MCF 10A (cell line): ENCODE data around the gene ULK4. TPM values are rescaled to one million over a fixed set of nuclear protein-coding genes. Genes with fewer than 3 reads are reported as not detected.

Experiments
- BruUV-seq: library from RNA; stranded (reverse); fragments of 400-500 nt; replicated peaks from 2 replicates; lab custom pipeline; 2021; lab: Mats Ljungman, UMichigan
- CTCF ChIA-PET: fragments of 300-600 bp; sonication (Branson Sonifier 250); formaldehyde crosslinking; extraction: SDS; loops from one replicate; lab custom pipeline; 2021; ENCODE audit warnings: antibody characterized with exemption, inconsistent platforms; lab: Yijun Ruan, JAX
- POLR2A ChIA-PET: fragments of 300-600, 350-650 bp; sonication (Branson Sonifier 250); formaldehyde crosslinking; extraction: SDS; loops from one replicate; lab custom pipeline; 2020; ENCODE audit warnings: antibody characterized with exemption, inconsistent platforms; lab: Yijun Ruan, JAX
- DNase-seq: peaks from one replicate; pipeline ENCODE4 v3.0.0-alpha.2; 2018; ENCODE audit not compliant: unreplicated experiment
- H3K27ac Mint-ChIP-seq: one replicate; pipeline ENCODE4 v1.8.0; 2022; ENCODE audit warnings: mild to moderate bottlenecking, low read depth, mixed read lengths; ENCODE audit not compliant: unreplicated experiment
- H3K27me3 Mint-ChIP-seq: one replicate; pipeline ENCODE4 v1.8.0; 2022; ENCODE audit warnings: mixed read lengths; ENCODE audit not compliant: insufficient read depth, unreplicated experiment
- H3K36me3 Mint-ChIP-seq: one replicate; pipeline ENCODE4 v1.8.0; 2022; ENCODE audit warnings: mild to moderate bottlenecking, moderate library complexity, mixed read lengths; ENCODE audit not compliant: insufficient read depth, unreplicated experiment
- H3K4me1 Mint-ChIP-seq: one replicate; pipeline ENCODE4 v1.8.0; 2022; ENCODE audit warnings: mixed read lengths; ENCODE audit not compliant: insufficient read depth, unreplicated experiment
- H3K4me3 Mint-ChIP-seq: one replicate; pipeline ENCODE4 v1.8.0; 2022; ENCODE audit warnings: mild to moderate bottlenecking, moderate library complexity, mixed read lengths; ENCODE audit not compliant: unreplicated experiment
- H3K9me3 Mint-ChIP-seq: one replicate; pipeline ENCODE4 v1.8.0; 2022; ENCODE audit warnings: mixed read lengths; ENCODE audit not compliant: unreplicated experiment
- intact Hi-C: fragments of 100-400 bp; cut with micrococcal nuclease; formaldehyde crosslinking; loops from 2 replicates; pipeline ENCODE4 v1.14.1; 2022
- total RNA-seq: library from RNA; stranded (reverse); gene quantifications from 2 replicates; pipeline ENCODE4 v1.2.3, GENCODE V29; 2022
- TF ChIP-seq, protein P1 (sequence below): fragments of 200-600 bp; IDR thresholded peaks from one replicate; pipeline ENCODE4 v1.8.0; 2022; ENCODE audit warnings: antibody characterized with exemption, mild to moderate bottlenecking; ENCODE audit not compliant: unreplicated experiment

ULK4 gene
- total RNA-seq, 1 experiment from 2014 or later: 7.8 TPM

DNA sequence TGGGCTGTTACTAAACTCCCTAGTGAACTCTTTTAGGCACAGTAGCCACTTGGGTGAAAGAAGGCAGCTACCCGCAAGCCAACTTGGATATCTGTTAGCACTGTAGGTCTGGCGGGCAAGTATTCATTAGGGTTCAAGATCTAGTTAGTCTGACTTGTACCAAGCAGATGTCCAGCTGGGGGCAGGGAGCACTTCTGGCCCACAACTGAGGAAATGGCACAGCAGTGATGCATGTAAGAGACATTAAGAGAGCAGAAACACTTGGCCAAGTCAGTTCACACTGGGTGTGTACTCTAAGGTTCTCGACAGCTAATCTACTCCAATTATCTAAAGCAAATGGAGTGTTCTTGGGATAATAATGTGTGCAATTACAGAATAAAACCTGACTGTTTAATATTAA lies 630.9 kb downstream of the ULK4 start:
- intact Hi-C loops: no loop called here
- DNase-seq: no peak
- Mint-ChIP-seq H3K27me3 (no peaks in the 10 kb centered on the region), H3K9me3 (no peaks in the 10 kb centered on the region), H3K4me1 (peaks cover 6% of the 10 kb centered on the region), H3K27ac (no peak overlapping the region), H3K36me3 (no peaks in the 10 kb centered on the region), H3K4me3 (no peak overlapping the region)
- CTCF ChIA-PET: no interaction called here
- POLR2A ChIA-PET: no interaction called here
- BruUV-seq: no TSS peak
- TF ChIP-seq, protein P1, sequence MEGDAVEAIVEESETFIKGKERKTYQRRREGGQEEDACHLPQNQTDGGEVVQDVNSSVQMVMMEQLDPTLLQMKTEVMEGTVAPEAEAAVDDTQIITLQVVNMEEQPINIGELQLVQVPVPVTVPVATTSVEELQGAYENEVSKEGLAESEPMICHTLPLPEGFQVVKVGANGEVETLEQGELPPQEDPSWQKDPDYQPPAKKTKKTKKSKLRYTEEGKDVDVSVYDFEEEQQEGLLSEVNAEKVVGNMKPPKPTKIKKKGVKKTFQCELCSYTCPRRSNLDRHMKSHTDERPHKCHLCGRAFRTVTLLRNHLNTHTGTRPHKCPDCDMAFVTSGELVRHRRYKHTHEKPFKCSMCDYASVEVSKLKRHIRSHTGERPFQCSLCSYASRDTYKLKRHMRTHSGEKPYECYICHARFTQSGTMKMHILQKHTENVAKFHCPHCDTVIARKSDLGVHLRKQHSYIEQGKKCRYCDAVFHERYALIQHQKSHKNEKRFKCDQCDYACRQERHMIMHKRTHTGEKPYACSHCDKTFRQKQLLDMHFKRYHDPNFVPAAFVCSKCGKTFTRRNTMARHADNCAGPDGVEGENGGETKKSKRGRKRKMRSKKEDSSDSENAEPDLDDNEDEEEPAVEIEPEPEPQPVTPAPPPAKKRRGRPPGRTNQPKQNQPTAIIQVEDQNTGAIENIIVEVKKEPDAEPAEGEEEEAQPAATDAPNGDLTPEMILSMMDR: no peak

DNA sequence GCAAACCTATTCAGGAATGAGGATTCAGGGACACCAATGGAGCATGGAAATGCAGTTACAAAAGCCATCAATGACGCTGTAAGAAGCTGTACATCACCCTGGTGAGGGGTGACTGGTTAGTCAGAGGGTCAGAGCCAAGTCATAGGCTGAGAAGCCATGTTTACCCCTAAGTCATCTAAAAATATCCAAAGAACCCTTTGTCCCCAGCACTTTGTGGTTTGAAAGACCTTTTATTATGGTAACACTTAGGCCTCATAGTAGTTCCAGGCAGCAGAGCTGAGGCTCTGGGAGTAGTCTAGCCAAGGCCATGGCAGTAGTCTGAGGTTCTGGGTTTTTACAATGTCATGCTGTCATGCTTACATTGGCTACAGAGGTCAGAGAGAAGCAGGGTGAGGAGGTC lies 631.4 kb downstream of the ULK4 start:
- DNase-seq: no peak
- peaks cover 6% of the 10 kb centered on the region for H3K4me1 Mint-ChIP-seq
- ChIA-PET CTCF (no interaction called here), POLR2A (no interaction called here)
- TF ChIP-seq, protein P1: no peak
- H3K27me3 Mint-ChIP-seq: no peaks in the 10 kb centered on the region
- no peak overlapping the region for H3K27ac Mint-ChIP-seq
- H3K9me3 Mint-ChIP-seq: no peaks in the 10 kb centered on the region
- intact Hi-C loops: no loop called here
- no peak overlapping the region for H3K4me3 Mint-ChIP-seq
- H3K36me3 Mint-ChIP-seq: no peaks in the 10 kb centered on the region
- no TSS peak for BruUV-seq

- intact Hi-C loops: no loop called here
- no peaks in the 10 kb centered on the region for H3K36me3 Mint-ChIP-seq
- ChIA-PET POLR2A (interaction anchor here (1.0 kb wide), 1 partner anchor 9 kb away, joined by 3 read pairs; no protein-coding TSS in a partner anchor), CTCF (interaction anchor here (0.6 to 0.7 kb wide), 2 partner anchors 774 to 1222 kb away, joined by 3 read pairs; no protein-coding TSS in a partner anchor)
- no peak for DNase-seq
- H3K9me3 Mint-ChIP-seq: no peaks in the 10 kb centered on the region
- H3K4me1 Mint-ChIP-seq: peaks cover 6% of the 10 kb centered on the region
- no peak overlapping the region for H3K4me3 Mint-ChIP-seq
- no peaks in the 10 kb centered on the region for H3K27me3 Mint-ChIP-seq
- BruUV-seq: no TSS peak
- no peak overlapping the region for H3K27ac Mint-ChIP-seq
- TF ChIP-seq, protein P1: no peak
Observed at GRCh38 chr3:41329881-41330280, 632.0 kb downstream of the ULK4 start.

GRCh38 chr3:41328926-41329325 lies 633.0 kb downstream of the ULK4 start:
- POLR2A ChIA-PET: interaction anchor here (0.6 to 0.7 kb wide), 2 partner anchors 132 to 963 kb away, joined by 4 to 5 read pairs; no protein-coding TSS in a partner anchor
- Mint-ChIP-seq H3K27ac (no peak overlapping the region), H3K27me3 (no peaks in the 10 kb centered on the region), H3K9me3 (no peaks in the 10 kb centered on the region), H3K4me3 (no peak overlapping the region), H3K36me3 (no peaks in the 10 kb centered on the region), H3K4me1 (peaks cover 6% of the 10 kb centered on the region)
- intact Hi-C loops: no loop called here
- DNase-seq: no peak
- no TSS peak for BruUV-seq
- TF ChIP-seq, protein P1: no peak
- CTCF ChIA-PET: interaction anchor here (0.7 kb wide), 1 partner anchor 25 kb away, joined by 3 read pairs; no protein-coding TSS in a partner anchor
